NOMO-1 treated with DMSO at 0.1 percent for 48 hours (cell line): ENCODE data around the gene DVL1.

Experiments
- DNase-seq: peaks from one replicate; lab custom pipeline; 2025; ENCODE audit not compliant: unreplicated experiment; lab: John Stamatoyannopoulos, UW

DVL1 gene

GRCh38 chr1:1342061-1342562 is 7.1 kb downstream of the DVL1 start:
- no peak for DNase-seq

- DNase-seq, result no peak
Measured at GRCh38 chr1:1341549-1342021, 7.6 kb downstream of the DVL1 start.

- no peak for DNase-seq
Measured at GRCh38 chr1:1340791-1341548, 8.2 kb downstream of the DVL1 start.

GRCh38 chr1:1340185-1340584 is 9.0 kb downstream of the DVL1 start:
- no peak for DNase-seq

GRCh38 chr1:1338278-1338677 is 10.9 kb downstream of the DVL1 start:
- DNase-seq, result no peak

- no peak for DNase-seq
Measured at GRCh38 chr1:1337793-1338147, 11.4 kb downstream of the DVL1 start.

- DNase-seq, result no peak
Measured at GRCh38 chr1:1336931-1337792, 12.1 kb downstream of the DVL1 start.

GRCh38 chr1:1336446-1336845 is 12.8 kb downstream of the DVL1 start:
- no peak for DNase-seq

GRCh38 chr1:1335792-1336248 is 13.4 kb downstream of the DVL1 start:
- no peak for DNase-seq

GRCh38 chr1:1335283-1335682 is 13.9 kb downstream of the DVL1 start:
- no peak for DNase-seq

- DNase-seq, result no peak
Measured at GRCh38 chr1:1334835-1335234, 14.4 kb downstream of the DVL1 start.

GRCh38 chr1:1333551-1334241 is 15.5 kb downstream of the DVL1 start:
- DNase-seq, result no peak

GRCh38 chr1:1332774-1333480 is 16.3 kb downstream of the DVL1 start:
- no peak for DNase-seq

- DNase-seq, result no peak
Measured at GRCh38 chr1:1332031-1332755, 17.0 kb downstream of the DVL1 start.

- DNase-seq, result no peak
Measured at GRCh38 chr1:1331068-1331965, 17.9 kb downstream of the DVL1 start, which contains the start of gene TAS1R3. TAS1R3 (plus strand) TSS chr1:1331280; CDS start chr1:1331346, 66 bp downstream.

- DNase-seq, result no peak
Measured at GRCh38 chr1:1330366-1331067, 18.7 kb downstream of the DVL1 start.

- DNase-seq, result no peak
Measured at GRCh38 chr1:1329304-1330210, 19.7 kb downstream of the DVL1 start.
